GM12874 (cell line): Measurements from ENCODE around the gene RBM15.

Experiments used
- TF ChIP-seq, protein P1 (sequence below): IDR thresholded peaks from 2 replicates; pipeline ENCODE4 v1.5.1; 2011; ENCODE audit warnings: low read depth, mild to moderate bottlenecking, control low read depth, low read length, moderate library complexity; ENCODE audit not compliant: insufficient read depth

RBM15 gene

DNA sequence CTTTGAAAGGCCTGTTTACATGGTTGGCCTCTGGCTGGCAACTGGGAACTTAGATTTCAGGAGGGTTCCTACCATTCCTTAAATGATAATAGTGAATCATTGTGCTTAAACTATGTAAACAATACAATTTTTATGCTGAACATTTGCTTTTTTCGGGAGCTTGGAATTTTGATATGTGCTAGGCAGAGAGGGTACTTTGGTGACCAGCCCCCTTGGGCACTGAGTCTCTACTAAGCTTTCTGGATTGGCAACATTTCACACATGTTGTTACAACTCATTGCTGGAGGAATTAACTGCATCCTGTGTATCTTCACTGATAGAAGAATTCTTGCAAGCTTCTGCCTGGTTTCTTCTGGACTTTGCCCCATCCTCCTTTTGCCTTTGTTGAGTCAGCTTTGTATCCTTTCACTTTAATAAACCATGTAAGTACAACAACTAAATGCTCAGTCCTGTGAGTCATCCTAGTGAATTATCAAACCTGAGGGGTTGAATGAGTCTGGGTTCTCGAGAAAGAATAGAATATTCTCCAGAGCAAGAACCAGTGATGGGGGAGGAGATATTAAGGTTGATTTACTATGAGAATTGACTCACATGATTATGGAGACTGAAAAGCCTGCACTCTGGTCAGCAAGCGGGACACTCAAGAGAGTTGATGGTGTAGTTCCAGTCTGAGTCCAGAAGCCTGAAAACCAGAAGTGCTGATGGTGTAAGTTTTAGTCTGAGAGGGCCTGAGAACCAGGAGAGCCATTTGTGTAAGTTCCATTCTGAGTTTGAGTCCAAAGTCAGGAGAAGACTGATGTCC, 54.7 kb downstream of the RBM15 start:
- TF ChIP-seq, protein P1, sequence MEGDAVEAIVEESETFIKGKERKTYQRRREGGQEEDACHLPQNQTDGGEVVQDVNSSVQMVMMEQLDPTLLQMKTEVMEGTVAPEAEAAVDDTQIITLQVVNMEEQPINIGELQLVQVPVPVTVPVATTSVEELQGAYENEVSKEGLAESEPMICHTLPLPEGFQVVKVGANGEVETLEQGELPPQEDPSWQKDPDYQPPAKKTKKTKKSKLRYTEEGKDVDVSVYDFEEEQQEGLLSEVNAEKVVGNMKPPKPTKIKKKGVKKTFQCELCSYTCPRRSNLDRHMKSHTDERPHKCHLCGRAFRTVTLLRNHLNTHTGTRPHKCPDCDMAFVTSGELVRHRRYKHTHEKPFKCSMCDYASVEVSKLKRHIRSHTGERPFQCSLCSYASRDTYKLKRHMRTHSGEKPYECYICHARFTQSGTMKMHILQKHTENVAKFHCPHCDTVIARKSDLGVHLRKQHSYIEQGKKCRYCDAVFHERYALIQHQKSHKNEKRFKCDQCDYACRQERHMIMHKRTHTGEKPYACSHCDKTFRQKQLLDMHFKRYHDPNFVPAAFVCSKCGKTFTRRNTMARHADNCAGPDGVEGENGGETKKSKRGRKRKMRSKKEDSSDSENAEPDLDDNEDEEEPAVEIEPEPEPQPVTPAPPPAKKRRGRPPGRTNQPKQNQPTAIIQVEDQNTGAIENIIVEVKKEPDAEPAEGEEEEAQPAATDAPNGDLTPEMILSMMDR, result no peak

DNA sequence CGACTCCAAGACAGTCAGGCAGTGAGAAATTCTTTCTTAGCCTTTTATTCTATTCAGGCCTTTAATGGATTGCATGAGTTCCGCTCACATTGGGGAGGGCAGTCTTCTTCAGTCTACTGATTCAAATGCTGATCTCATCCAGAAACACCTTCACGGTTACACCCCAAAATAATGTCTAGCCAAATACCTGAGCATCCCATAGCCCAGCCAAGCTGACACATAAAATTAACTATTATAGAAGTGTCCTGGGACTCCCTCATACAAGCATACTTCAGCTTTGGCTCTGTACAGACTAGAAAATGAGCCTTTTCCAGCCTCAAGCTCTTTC, 55.3 kb downstream of the RBM15 start:
- TF ChIP-seq, protein P1, result no peak
